Lower lobe of right lung (tissue), 2 donors: ENCODE results near the gene PTPRN2. TPM values are rescaled to one million over a fixed set of nuclear protein-coding genes. Genes with fewer than 3 reads are reported as not detected.
"Not testable (repeated sequence)": the region's sequence is repeated elsewhere in the genome, so short reads cannot be mapped to it uniquely, and the experiment has no call there.

ENCODE experiments used
- ATAC-seq, 2 donors: fragments of 200-7000 bp; cut with Tn5 transposase; one replicate each; pipeline ENCODE4 v1.9.1; 2020 to 2022; ENCODE audit warnings: mild to moderate bottlenecking in 2 of 2, moderate library complexity in 2 of 2
- DNase-seq: peaks from one replicate; pipeline ENCODE4 v3.0.0-alpha.2; 2020
- H3K27ac ChIP-seq: fragments of 200-600 bp; one replicate; pipeline ENCODE4 v1.8.0; 2022
- H3K27me3 ChIP-seq: fragments of 200-600 bp; one replicate; pipeline ENCODE4 v1.8.0; 2022; ENCODE audit warnings: low read depth
- H3K36me3 ChIP-seq: fragments of 200-600 bp; one replicate; pipeline ENCODE4 v1.8.0; 2022; ENCODE audit warnings: mild to moderate bottlenecking
- H3K4me1 ChIP-seq: fragments of 200-600 bp; one replicate; pipeline ENCODE4 v1.8.0; 2022
- H3K4me3 ChIP-seq: fragments of 200-600 bp; one replicate; pipeline ENCODE4 v1.8.0; 2022; ENCODE audit warnings: mild to moderate bottlenecking
- H3K9me3 ChIP-seq: fragments of 200-600 bp; one replicate; pipeline ENCODE4 v1.8.0; 2022
- CTCF ChIP-seq: fragments of 200-600 bp; IDR thresholded peaks from one replicate; pipeline ENCODE4 v1.8.0; 2022; ENCODE audit warnings: antibody characterized with exemption, mild to moderate bottlenecking
- intact Hi-C: fragments of 100-400 bp; cut with DNase I; formaldehyde crosslinking; loops from one replicate; pipeline ENCODE4 v1.11.0; 2022
- total RNA-seq: library from RNA; stranded (reverse); fragmentation: NEBNext Ultra II Directional; extraction: Animal tissue kit (Norgen Biotek cat#: 25700); gene quantifications from one replicate; pipeline ENCODE4 v1.2.1, GENCODE V29; 2021
- donor health status: DM: no; HTN: yes; CAD: no; lungs with severe emphysema.

PTPRN2 gene
- total RNA-seq, 1 donor from 2014 or later, result 6.8 TPM

GRCh38 chr7:157707983-157708918 is 879.4 kb downstream of the PTPRN2 start:
- DNase-seq (peak; percentile 28), ATAC-seq (no peak)
- Histone ChIP-seq H3K36me3 (no peaks in the 10 kb centered on the region), H3K4me3 (no peak overlapping the region), H3K27ac (no peak overlapping the region), H3K27me3 (peaks cover 7% of the 10 kb centered on the region), H3K9me3 (no peaks in the 10 kb centered on the region), H3K4me1 (no peaks in the 10 kb centered on the region)
- no peak for TF ChIP-seq CTCF
- intact Hi-C loops, result no loop called here

- no peak overlapping the region for H3K4me3 ChIP-seq
- TF ChIP-seq CTCF, result no peak
- intact Hi-C loops, result no loop called here
- H3K4me1 ChIP-seq, result no peaks in the 10 kb centered on the region
- DNase-seq, result peak; percentile 14
- H3K27me3 ChIP-seq, result peaks cover 23% of the 10 kb centered on the region
- no peaks in the 10 kb centered on the region for H3K36me3 ChIP-seq
- no peak overlapping the region for H3K27ac ChIP-seq
- H3K9me3 ChIP-seq, result no peaks in the 10 kb centered on the region
- no peak for ATAC-seq
These were observed 883.3 kb downstream of the PTPRN2 start for GRCh38 chr7:157704365-157704764.

GRCh38 chr7:157703534-157704195 is 884.0 kb downstream of the PTPRN2 start:
- DNase-seq (peak; percentile 32), ATAC-seq (no peak)
- Histone ChIP-seq H3K27ac (no peak overlapping the region), H3K9me3 (no peaks in the 10 kb centered on the region), H3K4me3 (no peak overlapping the region), H3K36me3 (no peaks in the 10 kb centered on the region), H3K4me1 (no peaks in the 10 kb centered on the region), H3K27me3 (peaks cover 26% of the 10 kb centered on the region)
- no peak for TF ChIP-seq CTCF
- intact Hi-C loops, result no loop called here

- Histone ChIP-seq H3K27me3 (peaks cover 30% of the 10 kb centered on the region), H3K9me3 (no peaks in the 10 kb centered on the region), H3K27ac (no peak overlapping the region), H3K4me1 (no peaks in the 10 kb centered on the region), H3K4me3 (no peak overlapping the region), H3K36me3 (no peaks in the 10 kb centered on the region)
- ATAC-seq (no peak), DNase-seq (peak; percentile 32)
- TF ChIP-seq CTCF, result no peak
- intact Hi-C loops, result no loop called here
These were observed 884.5 kb downstream of the PTPRN2 start for GRCh38 chr7:157703131-157703530.

- peak; percentile 17 for DNase-seq
- intact Hi-C loops, result no loop called here
These were observed 885.2 kb downstream of the PTPRN2 start for GRCh38 chr7:157702311-157703023.

GRCh38 chr7:157701395-157702180 is 886.0 kb downstream of the PTPRN2 start:
- peak; percentile 14 for DNase-seq
- H3K9me3 ChIP-seq, H3K36me3 ChIP-seq, H3K4me3 ChIP-seq, H3K4me1 ChIP-seq, H3K27ac ChIP-seq, ATAC-seq, intact Hi-C loops: not testable (repeated sequence)
- H3K27me3 ChIP-seq, result peaks cover 30% of the 10 kb centered on the region

More at GRCh38 chr7:157702311-157703023, 885.2 kb downstream of the PTPRN2 start:
- Histone ChIP-seq H3K36me3 (no peaks in the 10 kb centered on the region), H3K9me3 (no peaks in the 10 kb centered on the region), H3K27ac (no peak overlapping the region), H3K4me1 (no peaks in the 10 kb centered on the region), H3K4me3 (no peak overlapping the region), H3K27me3 (peaks cover 30% of the 10 kb centered on the region)
- ATAC-seq, result no peak
- no peak for TF ChIP-seq CTCF
